ENCODE measurements around the gene GSAP. TPM values are rescaled to one million over a fixed set of nuclear protein-coding genes. Genes with fewer than 3 reads are reported as not detected.

Gene GSAP
- polyA plus RNA-seq, 1 donor from 2014 or later, result 0.21 TPM

DNA sequence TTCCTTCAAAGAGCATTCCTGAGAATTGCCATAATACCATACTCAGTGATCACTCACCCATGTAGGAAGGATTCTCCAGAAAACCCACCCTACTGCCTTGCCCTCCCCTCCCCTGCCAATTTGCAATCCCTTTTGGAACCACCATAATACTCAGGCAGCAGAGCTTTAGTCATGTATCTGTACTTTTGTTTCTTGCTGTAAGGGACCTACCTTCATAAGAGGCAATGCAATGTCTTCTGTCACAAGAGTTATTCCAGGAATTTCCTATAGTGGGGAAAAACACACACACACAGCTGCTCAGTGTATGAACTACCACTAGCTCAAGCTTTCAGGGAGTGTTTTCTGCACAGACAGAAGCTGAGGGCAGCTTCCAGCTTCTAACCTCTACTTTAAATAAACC is 67.0 kb downstream of the GSAP start:
- Histone ChIP-seq H3K9me3 (ENCODE audit: low read length) (no peaks in the 10 kb centered on the region), H3K9ac (ENCODE audit: low read length) (no peak overlapping the region), H3F3A (ENCODE audit: insufficient read depth, low read length, poor library complexity, severe bottlenecking) (no peaks in the 10 kb centered on the region), H3K27me3 (ENCODE audit: insufficient read depth, low read depth, low read length) (no peaks in the 10 kb centered on the region), H3K9me2 (ENCODE audit: insufficient read depth, low read length) (no peaks in the 10 kb centered on the region), H2AFZ (ENCODE audit: low read depth, low read length) (no peak overlapping the region), H3K79me2 (replicated peaks; ENCODE audit: insufficient read depth, low read length) (no peaks in the 10 kb centered on the region), H3K27ac (ENCODE audit: low read length) (no peak overlapping the region), H3K4me3 (ENCODE audit: low read length) (no peak overlapping the region), H3K36me3 (ENCODE audit: insufficient read depth, low read length) (no peaks in the 10 kb centered on the region), H3K4me2 (ENCODE audit: low read length) (no peak overlapping the region), H4K20me1 (ENCODE audit: insufficient read depth) (no peaks in the 10 kb centered on the region)
- no peak for TF ChIP-seq POLR2AphosphoS5 (IDR thresholded peaks at IDR 0.05)
- TF ChIP-seq EP300 (conservative IDR thresholded peaks at IDR 0.05; ENCODE audit: poor library complexity, severe bottlenecking), result no peak
- no peak for TF ChIP-seq MXI1 (conservative IDR thresholded peaks at IDR 0.05; ENCODE audit: poor library complexity, severe bottlenecking)
- no peak for TF ChIP-seq TAF1 (IDR thresholded peaks at IDR 0.05; ENCODE audit: low read depth)
- TF ChIP-seq REST (IDR thresholded peaks at IDR 0.05; ENCODE audit: borderline replicate concordance), result no peak
- TF ChIP-seq CTCF (IDR thresholded peaks at IDR 0.05; ENCODE audit: poor library complexity, severe bottlenecking), result no peak
- no peak for TF ChIP-seq EZH2 (IDR thresholded peaks at IDR 0.05; ENCODE audit: borderline replicate concordance, insufficient read depth, low read length, poor library complexity, severe bottlenecking)
- TF ChIP-seq RAD21 (conservative IDR thresholded peaks at IDR 0.05), result no peak
- no peak for TF ChIP-seq SMC3 (conservative IDR thresholded peaks at IDR 0.05; ENCODE audit: poor library complexity)

- Histone ChIP-seq H3K27ac (ENCODE audit: low read length) (no peak overlapping the region), H3K4me2 (ENCODE audit: low read length) (no peak overlapping the region), H3K9ac (ENCODE audit: low read length) (no peak overlapping the region), H4K20me1 (ENCODE audit: insufficient read depth) (no peaks in the 10 kb centered on the region), H3K79me2 (replicated peaks; ENCODE audit: insufficient read depth, low read length) (no peaks in the 10 kb centered on the region), H2AFZ (ENCODE audit: low read depth, low read length) (no peak overlapping the region), H3K27me3 (ENCODE audit: insufficient read depth, low read depth, low read length) (no peaks in the 10 kb centered on the region), H3K9me3 (ENCODE audit: low read length) (no peaks in the 10 kb centered on the region), H3K4me3 (ENCODE audit: low read length) (no peak overlapping the region), H3F3A (ENCODE audit: insufficient read depth, low read length, poor library complexity, severe bottlenecking) (no peaks in the 10 kb centered on the region), H3K9me2 (ENCODE audit: insufficient read depth, low read length) (no peaks in the 10 kb centered on the region), H3K36me3 (ENCODE audit: insufficient read depth, low read length) (no peaks in the 10 kb centered on the region)
- TF ChIP-seq EZH2 (IDR thresholded peaks at IDR 0.05; ENCODE audit: borderline replicate concordance, insufficient read depth, low read length, poor library complexity, severe bottlenecking), result no peak
- no peak for TF ChIP-seq POLR2AphosphoS5 (IDR thresholded peaks at IDR 0.05)
- no peak for TF ChIP-seq CTCF (IDR thresholded peaks at IDR 0.05; ENCODE audit: poor library complexity, severe bottlenecking)
- no peak for TF ChIP-seq EP300 (conservative IDR thresholded peaks at IDR 0.05; ENCODE audit: poor library complexity, severe bottlenecking)
- TF ChIP-seq MXI1 (conservative IDR thresholded peaks at IDR 0.05; ENCODE audit: poor library complexity, severe bottlenecking), result no peak
- TF ChIP-seq TAF1 (IDR thresholded peaks at IDR 0.05; ENCODE audit: low read depth), result no peak
- no peak for TF ChIP-seq SMC3 (conservative IDR thresholded peaks at IDR 0.05; ENCODE audit: poor library complexity)
- no peak for TF ChIP-seq REST (IDR thresholded peaks at IDR 0.05; ENCODE audit: borderline replicate concordance)
- no peak for TF ChIP-seq RAD21 (conservative IDR thresholded peaks at IDR 0.05)
These were observed 67.8 kb downstream of the GSAP start for GRCh38 chr7:77348371-77348813.
